Coronary artery (tissue), 2 donors: ENCODE measurements around the gene LMTK2.

Experiments
- DNase-seq: peaks from one replicate; pipeline ENCODE4 v3.0.0-alpha.2; 2017; ENCODE audit warnings: low spot score
- H3K27ac ChIP-seq, 2 donors: fragments of 200-600 bp; sonication (generic); one replicate each; pipeline ENCODE4 v1.5.1; 2016 to 2019
- H3K4me3 ChIP-seq: fragments of 200-600 bp; sonication (generic); 2 replicates; pipeline ENCODE4 v1.5.1; 2016; ENCODE audit warnings: mild to moderate bottlenecking, moderate library complexity
- TF ChIP-seq, protein P1 (sequence below): fragments of 200-600 bp; sonication (generic); IDR thresholded peaks from one replicate; pipeline ENCODE4 v1.5.1; 2019; ENCODE audit warnings: antibody characterized with exemption

Gene LMTK2

GRCh38 chr7:98186452-98187137 is 79.9 kb downstream of the LMTK2 start:
- no peak for DNase-seq
- Histone ChIP-seq H3K4me3 (peak overlapping the region; percentile 20), H3K27ac (peak overlapping the region; percentile 78 to 86)
- TF ChIP-seq, protein P1, sequence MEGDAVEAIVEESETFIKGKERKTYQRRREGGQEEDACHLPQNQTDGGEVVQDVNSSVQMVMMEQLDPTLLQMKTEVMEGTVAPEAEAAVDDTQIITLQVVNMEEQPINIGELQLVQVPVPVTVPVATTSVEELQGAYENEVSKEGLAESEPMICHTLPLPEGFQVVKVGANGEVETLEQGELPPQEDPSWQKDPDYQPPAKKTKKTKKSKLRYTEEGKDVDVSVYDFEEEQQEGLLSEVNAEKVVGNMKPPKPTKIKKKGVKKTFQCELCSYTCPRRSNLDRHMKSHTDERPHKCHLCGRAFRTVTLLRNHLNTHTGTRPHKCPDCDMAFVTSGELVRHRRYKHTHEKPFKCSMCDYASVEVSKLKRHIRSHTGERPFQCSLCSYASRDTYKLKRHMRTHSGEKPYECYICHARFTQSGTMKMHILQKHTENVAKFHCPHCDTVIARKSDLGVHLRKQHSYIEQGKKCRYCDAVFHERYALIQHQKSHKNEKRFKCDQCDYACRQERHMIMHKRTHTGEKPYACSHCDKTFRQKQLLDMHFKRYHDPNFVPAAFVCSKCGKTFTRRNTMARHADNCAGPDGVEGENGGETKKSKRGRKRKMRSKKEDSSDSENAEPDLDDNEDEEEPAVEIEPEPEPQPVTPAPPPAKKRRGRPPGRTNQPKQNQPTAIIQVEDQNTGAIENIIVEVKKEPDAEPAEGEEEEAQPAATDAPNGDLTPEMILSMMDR, result no peak

GRCh38 chr7:98187138-98187502 is 80.5 kb downstream of the LMTK2 start:
- TF ChIP-seq, protein P1, result no peak
- peak overlapping the region; percentile 78 to 86 for H3K27ac ChIP-seq
- H3K4me3 ChIP-seq, result peak overlapping the region; percentile 20
- no peak for DNase-seq

DNA sequence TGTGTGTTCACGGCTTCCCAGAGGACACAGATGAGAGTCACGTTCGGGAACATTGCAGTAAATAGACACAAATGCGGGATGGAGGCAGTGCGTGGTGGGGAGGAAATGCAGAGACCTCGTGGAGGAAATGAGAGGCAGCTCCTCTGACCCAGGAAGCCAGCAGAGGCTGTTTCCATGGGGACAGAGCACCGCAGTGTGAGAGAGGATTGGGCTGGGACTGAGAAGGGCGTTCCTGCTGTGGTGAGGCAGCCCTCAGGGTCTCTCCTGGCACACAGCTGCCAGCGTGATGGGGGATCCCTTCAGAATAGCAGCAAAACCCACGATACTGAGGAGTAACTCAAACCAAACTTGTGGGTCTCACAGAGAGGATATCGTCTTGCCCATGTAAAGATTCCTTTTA is 82.9 kb downstream of the LMTK2 start:
- no peak for DNase-seq
- H3K27ac ChIP-seq, result no peak overlapping the region
- H3K4me3 ChIP-seq, result no peak overlapping the region
- TF ChIP-seq, protein P1, result no peak

DNA sequence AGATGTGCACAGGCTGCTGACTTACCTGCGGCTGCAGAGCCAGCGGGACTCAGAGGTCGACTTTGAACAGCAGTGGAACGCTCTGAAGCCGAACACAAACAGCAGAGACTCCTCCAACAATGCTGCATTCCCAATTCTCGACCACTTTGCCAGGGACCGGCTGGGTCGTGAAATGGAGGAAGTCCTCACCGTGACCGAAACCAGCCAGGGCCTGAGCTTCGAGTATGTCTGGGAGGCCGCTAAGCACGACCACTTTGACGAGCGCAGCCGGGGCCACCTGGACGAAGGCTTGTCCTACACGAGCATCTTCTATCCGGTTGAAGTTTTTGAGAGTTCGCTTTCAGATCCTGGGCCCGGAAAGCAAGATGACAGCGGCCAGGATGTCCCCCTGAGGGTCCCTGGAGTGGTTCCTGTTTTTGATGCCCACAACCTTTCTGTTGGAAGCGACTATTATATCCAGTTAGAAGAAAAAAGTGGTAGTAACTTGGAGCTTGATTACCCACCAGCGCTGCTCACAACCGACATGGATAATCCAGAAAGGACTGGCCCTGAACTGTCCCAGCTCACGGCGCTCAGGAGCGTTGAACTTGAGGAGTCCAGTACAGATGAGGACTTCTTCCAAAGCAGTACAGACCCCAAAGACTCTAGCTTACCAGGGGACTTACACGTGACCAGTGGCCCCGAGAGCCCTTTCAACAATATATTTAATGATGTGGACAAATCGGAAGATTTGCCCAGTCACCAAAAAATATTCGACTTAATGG is 85.2 kb downstream of the LMTK2 start:
- no peak overlapping the region for H3K27ac ChIP-seq
- TF ChIP-seq, protein P1, result no peak

GRCh38 chr7:98192781-98193457 is 86.3 kb downstream of the LMTK2 start:
- Histone ChIP-seq H3K27ac (no peak overlapping the region), H3K4me3 (no peak overlapping the region)
- TF ChIP-seq, protein P1, result no peak
- peak; percentile 57 for DNase-seq

More for the DNA sequence above, 85.2 kb downstream of the LMTK2 start:
- peak; percentile 54 for DNase-seq
- H3K4me3 ChIP-seq, result no peak overlapping the region

GRCh38 chr7:98193474-98194180 is 87.0 kb downstream of the LMTK2 start:
- TF ChIP-seq, protein P1, result no peak
- peak; percentile 57 for DNase-seq
- no peak overlapping the region for H3K27ac ChIP-seq
- no peak overlapping the region for H3K4me3 ChIP-seq
